ENCODE data around the gene MCEE.

GRCh38 chr2:71143782-71144181 is 13.8 kb upstream of the MCEE start:
- TF ChIP-seq FOXM1 (IDR thresholded peaks at IDR 0.05; ENCODE audit: borderline replicate concordance): no peak
- TF ChIP-seq FOXK2 (IDR thresholded peaks at IDR 0.05): no peak
